HG03095 (cell line): Measurements from ENCODE around the gene NPDC1.

ENCODE experiments used
- ATAC-seq: cut with Tn5 transposase; IDR thresholded peaks from one replicate; pipeline ENCODE4 v1.9.1; 2021; ENCODE audit warnings: moderate library complexity; ENCODE audit not compliant: unreplicated experiment

Gene NPDC1

GRCh38 chr9:137057545-137057944 is 11.6 kb upstream of the NPDC1 start:
- no peak for ATAC-seq

GRCh38 chr9:137056739-137057415 is 10.9 kb upstream of the NPDC1 start:
- no peak for ATAC-seq

- no peak for ATAC-seq
Observed at GRCh38 chr9:137055385-137056364, 9.7 kb upstream of the NPDC1 start.

- no peak for ATAC-seq
Observed at GRCh38 chr9:137054932-137055384, 9.0 kb upstream of the NPDC1 start.

- no peak for ATAC-seq
Observed at GRCh38 chr9:137053944-137054931, 8.3 kb upstream of the NPDC1 start, which contains the start of gene ENTPD2. ENTPD2 (minus strand) TSS chr9:137054061; CDS start chr9:137053997, 64 bp downstream.

GRCh38 chr9:137052998-137053943 is 7.3 kb upstream of the NPDC1 start:
- ATAC-seq, result no peak

- ATAC-seq, result no peak
Observed at GRCh38 chr9:137052293-137052692, 6.3 kb upstream of the NPDC1 start.

GRCh38 chr9:137051145-137051724 is 5.3 kb upstream of the NPDC1 start:
- no peak for ATAC-seq

GRCh38 chr9:137050570-137050969 is 4.6 kb upstream of the NPDC1 start:
- no peak for ATAC-seq

GRCh38 chr9:137049544-137050449 is 3.8 kb upstream of the NPDC1 start:
- ATAC-seq, result no peak

GRCh38 chr9:137048655-137049543 is 2.9 kb upstream of the NPDC1 start:
- no peak for ATAC-seq

GRCh38 chr9:137045294-137046087 is 486 bp downstream of the NPDC1 start:
- ATAC-seq, result no peak

- ATAC-seq, result no peak
Observed at GRCh38 chr9:137044502-137045177, 1.3 kb downstream of the NPDC1 start.

GRCh38 chr9:137044037-137044436 is 1.9 kb downstream of the NPDC1 start:
- ATAC-seq, result no peak
